Middle frontal gyrus (tissue), 1 donor: ENCODE data around the gene TEPSIN.

ENCODE experiments used
- DNase-seq: peaks from one replicate; pipeline ENCODE4 v3.0.0-alpha.2; 2015; ENCODE audit warnings: low spot score; ENCODE audit errors: extremely low spot score

Gene TEPSIN

GRCh38 chr17:81267390-81268067, 28.7 kb upstream of the TEPSIN start:
- DNase-seq: no peak

DNA sequence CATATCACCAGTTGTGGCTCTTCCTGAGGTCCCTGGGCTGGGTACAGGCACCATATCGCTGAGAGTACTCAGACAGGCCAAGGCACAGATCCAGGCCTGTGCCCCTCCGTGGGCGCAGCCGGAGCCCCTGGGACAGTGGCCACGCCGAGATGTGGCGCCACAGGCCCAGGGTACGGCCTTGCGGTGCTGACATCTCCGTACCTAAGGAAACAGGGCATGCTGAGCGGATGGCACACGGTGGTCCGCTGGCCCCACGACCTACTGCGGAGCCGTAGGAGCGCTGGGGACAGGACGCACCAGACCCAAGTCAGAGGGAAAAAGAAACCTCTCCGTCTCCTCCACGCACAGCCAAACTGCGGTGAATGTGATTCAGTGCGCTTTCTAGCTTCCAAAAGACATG, 26.7 kb upstream of the TEPSIN start:
- no peak for DNase-seq

GRCh38 chr17:81264640-81265039, 25.8 kb upstream of the TEPSIN start:
- DNase-seq: no peak

GRCh38 chr17:81263371-81264181, 24.7 kb upstream of the TEPSIN start:
- no peak for DNase-seq

GRCh38 chr17:81261582-81262336, 22.9 kb upstream of the TEPSIN start:
- no peak for DNase-seq

GRCh38 chr17:81261096-81261495, 22.2 kb upstream of the TEPSIN start:
- DNase-seq: no peak

DNA sequence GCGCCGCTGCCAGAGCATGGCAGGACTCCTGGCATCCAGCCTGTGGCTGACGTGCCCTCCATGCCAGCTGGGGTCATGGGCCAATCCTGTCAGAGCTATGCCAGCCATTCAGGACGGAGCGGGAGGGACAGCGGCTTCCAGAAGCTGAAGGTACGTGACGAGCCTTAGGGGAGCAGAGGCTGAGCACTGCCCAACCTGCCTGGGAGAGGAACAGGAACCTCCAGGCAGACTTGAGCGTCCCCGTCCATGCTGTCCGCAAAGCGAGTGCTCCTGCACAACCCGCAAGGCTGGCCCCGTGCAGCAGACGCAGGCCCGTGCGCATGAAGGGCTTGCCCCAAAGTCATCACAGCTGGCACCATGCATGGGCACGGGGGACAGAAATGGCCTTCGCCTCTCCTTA, 21.8 kb upstream of the TEPSIN start:
- DNase-seq: no peak

DNA sequence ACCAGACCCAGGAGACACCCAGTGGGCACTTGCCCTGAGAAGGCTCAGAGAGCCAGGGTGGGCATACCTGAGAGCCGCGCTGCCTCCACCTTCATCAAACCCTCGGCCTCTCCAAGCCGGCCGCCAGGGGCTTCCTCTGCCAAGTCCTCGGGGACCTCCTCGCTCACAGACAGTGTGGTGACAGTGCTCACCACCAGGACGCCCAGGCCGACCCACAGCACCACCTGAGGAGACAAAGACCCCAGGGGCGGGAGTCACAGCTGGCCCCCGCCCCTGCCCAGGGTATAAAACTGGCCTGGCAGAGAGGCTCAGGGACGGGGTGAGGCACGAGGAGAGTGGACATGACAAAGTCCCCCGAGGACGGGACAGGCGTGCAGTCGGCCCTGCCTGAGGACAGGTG, 21.3 kb upstream of the TEPSIN start:
- DNase-seq: no peak

DNA sequence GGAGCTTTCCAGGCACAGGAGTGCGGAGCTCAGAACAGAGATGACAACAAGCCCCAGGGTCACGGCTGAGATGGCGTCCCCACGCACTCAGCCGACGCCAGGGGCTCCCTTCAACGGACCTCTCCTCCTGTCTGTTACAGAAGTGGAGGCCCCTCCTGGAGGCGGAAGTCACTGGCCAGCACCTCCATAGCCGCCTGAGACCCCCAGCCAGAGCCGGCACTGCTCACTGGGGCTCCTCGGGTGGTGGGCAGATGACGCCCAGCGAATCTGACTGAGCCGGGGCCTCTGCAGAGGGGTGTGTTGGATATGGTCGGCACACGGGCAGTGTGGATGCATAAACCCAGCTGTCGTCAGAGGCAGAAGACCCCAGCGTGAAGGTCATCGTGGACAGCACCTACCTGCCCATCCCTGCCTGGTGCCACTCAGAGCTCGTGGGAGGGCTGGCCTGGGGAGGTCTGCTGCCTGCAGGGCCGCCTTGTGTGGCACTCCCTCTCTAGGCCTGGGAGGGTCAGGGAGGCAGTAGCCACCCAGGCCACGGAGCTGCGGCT, 20.3 kb upstream of the TEPSIN start:
- no peak for DNase-seq

- no peak for DNase-seq
Measured at GRCh38 chr17:81258292-81258691, 19.4 kb upstream of the TEPSIN start.

DNA sequence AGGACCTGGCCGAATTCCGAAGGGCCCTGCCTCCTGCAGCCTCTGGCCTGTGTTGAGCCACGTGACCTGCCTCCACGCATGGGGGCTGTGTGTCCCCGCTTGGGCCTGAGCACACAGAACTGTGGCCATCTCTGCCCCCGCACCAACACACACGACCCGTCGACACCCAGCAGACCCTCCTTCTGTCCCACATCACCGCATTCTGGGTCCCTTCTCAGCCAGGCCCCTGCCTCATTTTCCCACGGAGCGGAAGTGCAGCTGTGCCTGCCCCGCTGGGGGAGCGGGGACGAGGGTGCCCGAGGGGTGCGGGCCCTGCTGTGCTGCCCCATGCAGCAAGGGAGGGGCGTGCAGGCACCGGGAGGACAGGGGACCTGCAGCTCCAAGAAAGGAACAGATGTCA, 18.7 kb upstream of the TEPSIN start:
- no peak for DNase-seq

DNA sequence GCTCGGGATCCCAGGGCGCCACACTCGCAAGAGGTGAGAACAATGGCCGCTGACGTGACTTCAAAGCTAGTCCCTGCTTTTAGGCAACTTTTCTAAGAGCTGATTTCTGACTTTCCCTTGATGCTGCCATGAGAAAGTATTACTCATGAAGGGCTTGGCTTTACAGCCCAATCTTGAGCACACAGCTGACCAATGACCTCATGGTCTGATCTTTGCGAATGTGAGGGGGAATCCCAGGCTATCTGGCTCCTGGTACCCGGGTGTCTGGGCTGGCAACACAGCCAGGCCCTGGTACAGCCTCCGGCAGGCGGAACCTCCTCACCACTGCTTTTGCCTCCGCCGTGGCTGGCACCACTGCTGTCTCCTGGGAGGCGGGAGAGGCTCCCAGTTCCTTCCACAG, 17.8 kb upstream of the TEPSIN start:
- no peak for DNase-seq

GRCh38 chr17:81254955-81255717, 16.3 kb upstream of the TEPSIN start:
- no peak for DNase-seq

DNA sequence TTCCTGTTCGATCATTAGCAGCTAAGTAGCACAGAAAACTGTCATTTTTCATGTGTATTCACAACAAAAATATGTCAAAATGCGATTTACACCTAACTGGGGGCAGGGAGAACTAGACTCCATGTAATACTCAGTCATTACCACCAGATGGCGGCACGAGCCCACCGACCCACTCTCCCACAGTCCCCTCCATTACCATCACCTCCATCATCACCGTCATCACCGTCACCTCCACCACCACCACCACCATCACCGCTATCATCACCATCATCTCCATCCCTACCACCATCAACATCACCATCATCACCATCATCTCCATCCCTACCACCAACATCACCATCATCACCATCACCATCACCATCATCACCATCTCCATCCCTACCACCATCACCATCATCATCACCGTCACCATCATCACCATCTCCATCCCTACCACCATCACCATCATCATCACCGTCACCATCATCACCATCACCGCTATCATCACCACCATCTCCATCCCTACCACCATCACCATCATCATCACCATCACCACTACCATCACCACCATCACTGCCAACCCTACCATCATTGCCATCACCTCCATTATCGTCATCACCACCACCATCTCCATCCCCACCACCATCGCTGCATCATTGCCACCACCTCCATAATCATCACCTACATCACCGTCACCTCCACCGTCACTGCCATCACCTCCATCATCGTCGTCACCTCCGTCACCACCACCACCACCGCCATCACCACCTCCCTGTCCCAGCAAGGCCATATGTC, 14.7 kb upstream of the TEPSIN start:
- DNase-seq: no peak

GRCh38 chr17:81252987-81253329, 14.1 kb upstream of the TEPSIN start:
- no peak for DNase-seq

GRCh38 chr17:81252326-81252986, 13.6 kb upstream of the TEPSIN start:
- no peak for DNase-seq

- DNase-seq: no peak
Measured at GRCh38 chr17:81251709-81252301, 12.9 kb upstream of the TEPSIN start.

GRCh38 chr17:81251094-81251708, 12.3 kb upstream of the TEPSIN start:
- DNase-seq: no peak
